GM20000 (cell line): ENCODE measurements around the gene CLIC1.

Experiments used
- DNase-seq: peaks from one replicate; pipeline ENCODE4 v3.0.0; 2012; ENCODE audit warnings: low spot score
- TF ChIP-seq, protein P1 (sequence below): IDR thresholded peaks from 2 replicates; pipeline ENCODE4 v1.5.1; 2012; ENCODE audit warnings: mild to moderate bottlenecking, control low read depth; ENCODE audit errors: extremely low read depth, missing control alignments

Gene CLIC1

DNA sequence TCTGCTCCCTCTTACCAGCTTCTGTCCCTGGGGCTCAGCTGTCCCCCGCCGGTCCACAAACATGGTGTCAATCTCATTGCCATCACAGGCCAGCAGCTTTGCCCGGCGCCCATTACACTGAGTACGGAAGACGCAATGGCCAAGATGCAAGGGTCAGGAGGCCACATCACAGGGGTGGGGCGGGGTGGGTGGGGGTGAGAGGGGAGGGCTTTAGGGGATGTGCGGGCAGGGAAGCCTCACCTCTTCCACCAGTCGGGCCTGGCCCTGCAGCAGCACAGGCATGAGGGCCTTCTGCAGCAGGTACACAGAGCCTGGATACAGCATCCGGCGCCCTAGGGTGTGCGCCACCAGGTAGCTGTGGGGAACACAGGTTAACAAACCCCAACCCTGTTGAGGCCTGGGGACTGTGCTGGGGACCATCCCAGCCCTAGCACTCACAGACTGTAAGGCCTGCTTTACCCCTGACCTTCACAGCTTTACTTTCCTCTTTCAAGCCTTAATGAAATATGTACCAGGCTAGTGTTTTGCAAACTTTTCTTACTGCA lies 44.7 kb downstream of the CLIC1 start:
- TF ChIP-seq, protein P1, sequence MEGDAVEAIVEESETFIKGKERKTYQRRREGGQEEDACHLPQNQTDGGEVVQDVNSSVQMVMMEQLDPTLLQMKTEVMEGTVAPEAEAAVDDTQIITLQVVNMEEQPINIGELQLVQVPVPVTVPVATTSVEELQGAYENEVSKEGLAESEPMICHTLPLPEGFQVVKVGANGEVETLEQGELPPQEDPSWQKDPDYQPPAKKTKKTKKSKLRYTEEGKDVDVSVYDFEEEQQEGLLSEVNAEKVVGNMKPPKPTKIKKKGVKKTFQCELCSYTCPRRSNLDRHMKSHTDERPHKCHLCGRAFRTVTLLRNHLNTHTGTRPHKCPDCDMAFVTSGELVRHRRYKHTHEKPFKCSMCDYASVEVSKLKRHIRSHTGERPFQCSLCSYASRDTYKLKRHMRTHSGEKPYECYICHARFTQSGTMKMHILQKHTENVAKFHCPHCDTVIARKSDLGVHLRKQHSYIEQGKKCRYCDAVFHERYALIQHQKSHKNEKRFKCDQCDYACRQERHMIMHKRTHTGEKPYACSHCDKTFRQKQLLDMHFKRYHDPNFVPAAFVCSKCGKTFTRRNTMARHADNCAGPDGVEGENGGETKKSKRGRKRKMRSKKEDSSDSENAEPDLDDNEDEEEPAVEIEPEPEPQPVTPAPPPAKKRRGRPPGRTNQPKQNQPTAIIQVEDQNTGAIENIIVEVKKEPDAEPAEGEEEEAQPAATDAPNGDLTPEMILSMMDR = no peak
- DNase-seq = no peak

DNA sequence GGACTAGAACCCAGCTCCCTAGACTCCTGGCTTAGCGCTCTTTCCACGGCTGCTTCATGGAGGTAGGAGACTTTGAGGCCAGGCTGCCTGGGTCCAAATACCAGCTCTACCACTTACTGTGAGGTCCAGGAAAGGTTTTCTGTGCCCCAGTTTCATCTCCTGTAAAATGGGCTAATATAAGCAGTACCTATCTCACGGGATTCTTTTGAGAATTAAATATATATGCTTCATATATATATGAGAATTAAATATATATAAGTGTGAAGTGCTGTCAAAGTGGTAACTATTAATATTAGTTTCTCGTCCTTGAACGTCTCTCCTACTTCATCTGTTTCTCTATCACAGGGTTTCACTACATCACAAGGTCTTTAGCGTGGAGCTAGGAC lies 45.3 kb downstream of the CLIC1 start:
- DNase-seq = no peak

GRCh38 chr6:31690231-31691077 lies 45.9 kb downstream of the CLIC1 start:
- TF ChIP-seq, protein P1 = no peak
- no peak for DNase-seq

More for the DNA sequence above, 45.3 kb downstream of the CLIC1 start:
- TF ChIP-seq, protein P1 = no peak

DNA sequence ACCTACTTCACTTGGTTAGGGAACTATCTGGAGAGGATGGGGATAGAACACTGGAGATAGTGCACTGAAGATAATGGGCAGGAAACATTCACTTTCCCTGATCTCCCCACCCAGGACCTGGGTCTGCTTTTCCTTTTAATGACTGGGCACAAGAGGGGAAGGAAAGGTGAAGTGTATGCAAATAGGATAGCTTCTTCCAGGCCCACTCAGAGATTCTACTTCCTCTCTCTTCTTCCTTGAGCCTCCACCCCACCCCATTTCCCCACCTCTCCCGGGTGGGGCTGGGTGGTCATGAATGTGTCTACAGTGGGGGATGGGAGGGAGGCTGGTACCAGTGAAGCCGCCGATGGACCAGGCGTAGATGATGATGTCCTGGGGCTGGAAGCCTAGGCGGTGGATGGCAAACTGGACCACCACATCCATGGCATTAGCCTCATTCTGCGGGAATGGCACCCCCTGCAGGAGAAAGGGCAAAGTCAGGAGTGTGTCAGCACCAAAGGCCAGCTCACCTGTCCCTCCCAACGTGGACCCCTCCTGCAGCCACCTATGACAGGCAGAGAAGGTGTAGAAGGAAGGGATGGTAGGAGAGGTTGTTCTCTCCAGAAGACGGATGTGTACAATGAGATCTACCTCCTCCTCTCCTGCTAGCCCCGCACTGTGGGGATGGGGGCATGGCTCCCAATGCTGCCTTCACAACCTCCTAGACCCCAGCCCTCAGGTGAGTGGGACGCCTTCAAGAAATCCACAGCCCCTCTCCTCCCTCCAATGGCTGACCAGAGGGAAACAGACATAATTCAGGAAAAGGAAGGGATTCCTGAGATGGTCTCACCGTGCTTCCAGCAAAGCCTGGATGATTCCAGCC lies 46.9 kb downstream of the CLIC1 start:
- TF ChIP-seq, protein P1 = no peak
- no peak for DNase-seq

DNA sequence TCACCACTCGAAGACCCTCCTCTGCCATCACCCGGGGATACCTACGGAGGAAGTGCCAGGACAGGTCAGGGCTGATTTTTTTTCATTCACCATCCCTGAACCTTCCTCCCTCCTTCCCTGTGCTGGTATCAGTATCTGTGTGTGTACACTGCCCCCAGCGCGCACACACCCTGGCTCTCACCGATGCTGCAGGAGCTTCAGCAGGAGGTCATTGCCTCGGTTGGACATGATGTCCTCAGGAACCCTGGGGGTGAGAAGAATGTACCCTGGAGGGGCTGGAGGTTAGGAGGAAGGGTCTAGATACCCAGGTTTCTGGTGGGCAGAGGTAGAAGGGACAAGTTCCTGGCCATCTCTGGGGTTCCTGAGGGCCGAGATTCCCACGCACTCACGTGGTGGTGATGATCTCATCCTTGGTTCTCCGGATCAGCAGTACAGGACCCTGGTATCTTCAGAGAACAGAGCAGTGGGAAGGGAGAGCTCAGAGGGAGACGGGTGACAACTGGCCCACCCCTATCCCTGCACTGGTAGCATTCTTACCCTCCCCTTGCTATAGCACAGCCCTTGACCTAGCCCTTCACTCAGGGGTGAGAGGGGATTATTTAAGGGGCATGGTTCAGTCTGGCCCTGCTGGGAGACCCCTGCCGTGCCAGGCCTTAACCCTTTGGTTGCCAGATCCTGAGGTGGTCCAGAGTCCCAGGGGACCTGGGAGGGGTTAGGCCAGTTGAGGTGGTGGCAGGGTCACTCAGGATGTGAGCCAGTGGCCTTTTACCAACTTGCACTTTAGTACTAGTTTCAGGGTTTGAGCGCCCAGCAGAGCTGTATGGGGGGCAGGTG lies 48.3 kb downstream of the CLIC1 start:
- TF ChIP-seq, protein P1 = no peak
- no peak for DNase-seq

GRCh38 chr6:31687321-31687720 lies 49.0 kb downstream of the CLIC1 start:
- TF ChIP-seq, protein P1 = no peak
- DNase-seq = no peak
